ENCODE measurements around the gene PACS1. TPM values are rescaled to one million over a fixed set of nuclear protein-coding genes. Genes with fewer than 3 reads are reported as not detected.
"Not testable (repeated sequence)": the region's sequence is repeated elsewhere in the genome, so short reads cannot be mapped to it uniquely, and the experiment has no call there.

PACS1 gene
- polyA plus RNA-seq, 1 donor (not counting 4 experiments of a cell fraction or from before 2014, with no cell fraction given): 14.9 TPM

DNA sequence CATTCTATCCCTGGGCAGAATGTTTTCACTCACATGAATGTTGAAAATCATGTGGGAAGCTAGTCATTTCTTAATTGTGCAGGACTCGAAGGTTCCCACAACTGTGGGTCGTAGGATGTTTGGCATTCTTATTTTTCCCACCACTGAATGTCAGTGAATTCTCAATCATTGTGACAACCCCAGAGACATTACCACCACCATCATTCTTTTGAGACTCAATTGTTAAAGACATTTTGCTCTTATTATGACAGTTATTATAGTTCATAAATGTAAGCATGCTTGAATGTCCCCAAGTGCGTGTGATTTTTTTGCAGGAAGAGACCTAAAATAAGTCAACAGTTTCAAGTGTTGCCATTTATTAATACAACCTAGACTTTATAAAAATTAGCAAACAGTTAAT is 19.0 kb downstream of the PACS1 start:
- Histone ChIP-seq H3K36me3 (ENCODE audit: control insufficient read depth in 2 of 2, extremely low read depth in 1 of 2, insufficient read depth in 2 of 2, low read length in 2 of 2) (no peaks in the 10 kb centered on the region), H3K79me2 (ENCODE audit: control insufficient read depth, insufficient read depth, low read length) (peaks cover 50% of the 10 kb centered on the region), H3K9me1 (ENCODE audit: control insufficient read depth, extremely low read depth, insufficient read depth, low read length) (no peaks in the 10 kb centered on the region), H3K9me3 (ENCODE audit: control insufficient read depth, low read depth, low read length) (no peaks in the 10 kb centered on the region), H3K4me1 (ENCODE audit: control insufficient read depth, extremely low read depth, insufficient read depth, low read length) (no peaks in the 10 kb centered on the region), H3K27ac (ENCODE audit: control insufficient read depth, insufficient read depth, low read length) (no peak overlapping the region), H3K4me2 (ENCODE audit: control insufficient read depth, extremely low read depth, insufficient read depth, low read depth, low read length) (no peak overlapping the region), H2AFZ (ENCODE audit: control insufficient read depth, low read length) (no peak overlapping the region), H3K9ac (ENCODE audit: control insufficient read depth, extremely low read depth, insufficient read depth, low read length) (no peak overlapping the region), H3K27me3 (ENCODE audit: control insufficient read depth, extremely low read depth, insufficient read depth, low read length) (no peaks in the 10 kb centered on the region), H3K4me3 (ENCODE audit: control insufficient read depth in 2 of 3, extremely low read depth in 1 of 3, insufficient read depth in 2 of 3, low read depth in 1 of 3, low read length in 3 of 3) (no peak overlapping the region), H4K20me1 (ENCODE audit: control insufficient read depth, extremely low read depth, insufficient read depth, low read length) (no peaks in the 10 kb centered on the region)
- FAIRE-seq (no peak), DNase-seq (ENCODE audit: low read depth, low spot score) (no peak)
- dilution Hi-C loops (cut with MboI; ENCODE audit: extremely low pct_ligation_motif_present, low sequenced_read_pairs): no loop called here
- no peak for TF ChIP-seq EZH2 (IDR thresholded peaks at IDR 0.05; ENCODE audit: low read length)
- TF ChIP-seq, protein P1, sequence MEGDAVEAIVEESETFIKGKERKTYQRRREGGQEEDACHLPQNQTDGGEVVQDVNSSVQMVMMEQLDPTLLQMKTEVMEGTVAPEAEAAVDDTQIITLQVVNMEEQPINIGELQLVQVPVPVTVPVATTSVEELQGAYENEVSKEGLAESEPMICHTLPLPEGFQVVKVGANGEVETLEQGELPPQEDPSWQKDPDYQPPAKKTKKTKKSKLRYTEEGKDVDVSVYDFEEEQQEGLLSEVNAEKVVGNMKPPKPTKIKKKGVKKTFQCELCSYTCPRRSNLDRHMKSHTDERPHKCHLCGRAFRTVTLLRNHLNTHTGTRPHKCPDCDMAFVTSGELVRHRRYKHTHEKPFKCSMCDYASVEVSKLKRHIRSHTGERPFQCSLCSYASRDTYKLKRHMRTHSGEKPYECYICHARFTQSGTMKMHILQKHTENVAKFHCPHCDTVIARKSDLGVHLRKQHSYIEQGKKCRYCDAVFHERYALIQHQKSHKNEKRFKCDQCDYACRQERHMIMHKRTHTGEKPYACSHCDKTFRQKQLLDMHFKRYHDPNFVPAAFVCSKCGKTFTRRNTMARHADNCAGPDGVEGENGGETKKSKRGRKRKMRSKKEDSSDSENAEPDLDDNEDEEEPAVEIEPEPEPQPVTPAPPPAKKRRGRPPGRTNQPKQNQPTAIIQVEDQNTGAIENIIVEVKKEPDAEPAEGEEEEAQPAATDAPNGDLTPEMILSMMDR (optimal IDR thresholded peaks at IDR 0.05 in 1 of 3, IDR thresholded peaks at IDR 0.05 in 1 of 3, conservative IDR thresholded peaks at IDR 0.05 in 1 of 3; ENCODE audit: extremely low read depth in 1 of 3, insufficient read depth in 2 of 3, low read length in 3 of 3): no peak

DNA sequence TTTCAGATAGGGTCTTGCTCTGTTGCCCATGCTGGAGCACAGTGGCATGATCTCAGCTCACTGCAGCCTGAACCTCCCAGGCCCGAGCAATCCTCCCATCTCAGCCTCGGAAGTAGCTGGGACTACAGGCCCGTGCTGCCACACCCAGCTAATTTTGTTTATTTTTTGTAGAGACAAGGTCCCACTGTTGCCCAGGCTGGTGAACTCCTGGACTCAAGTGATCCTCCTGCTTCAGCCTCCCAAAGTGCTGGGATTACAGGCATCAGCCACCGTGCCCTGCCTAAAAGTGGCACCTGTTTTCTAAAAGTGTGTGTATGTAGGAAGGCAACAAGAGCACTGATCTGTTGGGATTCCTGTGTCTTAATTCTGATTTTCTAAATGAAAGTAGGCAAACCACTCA is 20.2 kb downstream of the PACS1 start:
- Histone ChIP-seq H3K4me1 (ENCODE audit: control insufficient read depth, extremely low read depth, insufficient read depth, low read length) (no peaks in the 10 kb centered on the region), H3K36me3 (ENCODE audit: control insufficient read depth in 2 of 2, extremely low read depth in 1 of 2, insufficient read depth in 2 of 2, low read length in 2 of 2) (no peaks in the 10 kb centered on the region), H3K9me1 (ENCODE audit: control insufficient read depth, extremely low read depth, insufficient read depth, low read length) (no peaks in the 10 kb centered on the region), H3K4me2 (ENCODE audit: control insufficient read depth, extremely low read depth, insufficient read depth, low read depth, low read length) (no peak overlapping the region), H3K4me3 (ENCODE audit: control insufficient read depth in 2 of 3, extremely low read depth in 1 of 3, insufficient read depth in 2 of 3, low read depth in 1 of 3, low read length in 3 of 3) (no peak overlapping the region), H3K27ac (ENCODE audit: control insufficient read depth, insufficient read depth, low read length) (no peak overlapping the region), H3K27me3 (ENCODE audit: control insufficient read depth, extremely low read depth, insufficient read depth, low read length) (no peaks in the 10 kb centered on the region), H3K9me3 (ENCODE audit: control insufficient read depth, low read depth, low read length) (no peaks in the 10 kb centered on the region), H3K79me2 (ENCODE audit: control insufficient read depth, insufficient read depth, low read length) (peaks cover 42% of the 10 kb centered on the region), H3K9ac (ENCODE audit: control insufficient read depth, extremely low read depth, insufficient read depth, low read length) (no peak overlapping the region), H2AFZ (ENCODE audit: control insufficient read depth, low read length) (no peak overlapping the region), H4K20me1 (ENCODE audit: control insufficient read depth, extremely low read depth, insufficient read depth, low read length) (no peaks in the 10 kb centered on the region)
- no peak for FAIRE-seq
- dilution Hi-C loops (cut with MboI; ENCODE audit: extremely low pct_ligation_motif_present, low sequenced_read_pairs): no loop called here
- DNase-seq (ENCODE audit: low read depth, low spot score): no peak
- TF ChIP-seq, protein P1 (optimal IDR thresholded peaks at IDR 0.05 in 1 of 3, IDR thresholded peaks at IDR 0.05 in 1 of 3, conservative IDR thresholded peaks at IDR 0.05 in 1 of 3; ENCODE audit: extremely low read depth in 1 of 3, insufficient read depth in 2 of 3, low read length in 3 of 3): no peak
- TF ChIP-seq EZH2 (IDR thresholded peaks at IDR 0.05; ENCODE audit: low read length): no peak

GRCh38 chr11:66092125-66092524 is 22.1 kb downstream of the PACS1 start:
- H3K27ac ChIP-seq (ENCODE audit: control insufficient read depth, insufficient read depth, low read length); H3K9ac ChIP-seq (ENCODE audit: control insufficient read depth, extremely low read depth, insufficient read depth, low read length); H3K4me2 ChIP-seq (ENCODE audit: control insufficient read depth, extremely low read depth, insufficient read depth, low read depth, low read length); dilution Hi-C loops (cut with MboI; ENCODE audit: extremely low pct_ligation_motif_present, low sequenced_read_pairs); H2AFZ ChIP-seq (ENCODE audit: control insufficient read depth, low read length); H3K36me3 ChIP-seq (ENCODE audit: control insufficient read depth in 2 of 2, extremely low read depth in 1 of 2, insufficient read depth in 2 of 2, low read length in 2 of 2); H3K9me3 ChIP-seq (ENCODE audit: control insufficient read depth, low read depth, low read length); H4K20me1 ChIP-seq (ENCODE audit: control insufficient read depth, extremely low read depth, insufficient read depth, low read length); DNase-seq (ENCODE audit: low read depth, low spot score); FAIRE-seq; H3K27me3 ChIP-seq (ENCODE audit: control insufficient read depth, extremely low read depth, insufficient read depth, low read length); H3K4me1 ChIP-seq (ENCODE audit: control insufficient read depth, extremely low read depth, insufficient read depth, low read length); H3K9me1 ChIP-seq (ENCODE audit: control insufficient read depth, extremely low read depth, insufficient read depth, low read length); H3K4me3 ChIP-seq (ENCODE audit: control insufficient read depth in 2 of 3, extremely low read depth in 1 of 3, insufficient read depth in 2 of 3, low read depth in 1 of 3, low read length in 3 of 3): not testable (repeated sequence)
- peaks cover 30% of the 10 kb centered on the region for H3K79me2 ChIP-seq (ENCODE audit: control insufficient read depth, insufficient read depth, low read length)

GRCh38 chr11:66099746-66100145 is 29.7 kb downstream of the PACS1 start:
- Histone ChIP-seq H3K4me1 (ENCODE audit: control insufficient read depth, extremely low read depth, insufficient read depth, low read length) (peaks cover 10% of the 10 kb centered on the region), H3K79me2 (ENCODE audit: control insufficient read depth, insufficient read depth, low read length) (peaks cover 25% of the 10 kb centered on the region)
- H3K27ac ChIP-seq (ENCODE audit: control insufficient read depth, insufficient read depth, low read length); H3K4me2 ChIP-seq (ENCODE audit: control insufficient read depth, extremely low read depth, insufficient read depth, low read depth, low read length); H2AFZ ChIP-seq (ENCODE audit: control insufficient read depth, low read length); FAIRE-seq; H4K20me1 ChIP-seq (ENCODE audit: control insufficient read depth, extremely low read depth, insufficient read depth, low read length); H3K36me3 ChIP-seq (ENCODE audit: control insufficient read depth in 2 of 2, extremely low read depth in 1 of 2, insufficient read depth in 2 of 2, low read length in 2 of 2); H3K9me1 ChIP-seq (ENCODE audit: control insufficient read depth, extremely low read depth, insufficient read depth, low read length); DNase-seq (ENCODE audit: low read depth, low spot score); H3K27me3 ChIP-seq (ENCODE audit: control insufficient read depth, extremely low read depth, insufficient read depth, low read length); H3K9ac ChIP-seq (ENCODE audit: control insufficient read depth, extremely low read depth, insufficient read depth, low read length); H3K4me3 ChIP-seq (ENCODE audit: control insufficient read depth in 2 of 3, extremely low read depth in 1 of 3, insufficient read depth in 2 of 3, low read depth in 1 of 3, low read length in 3 of 3); H3K9me3 ChIP-seq (ENCODE audit: control insufficient read depth, low read depth, low read length); dilution Hi-C loops (cut with MboI; ENCODE audit: extremely low pct_ligation_motif_present, low sequenced_read_pairs): not testable (repeated sequence)
